ENCODE measurements around the gene R3HDM2. TPM values are rescaled to one million over a fixed set of nuclear protein-coding genes. Genes with fewer than 3 reads are reported as not detected.
"Not testable (repeated sequence)": the region's sequence is repeated elsewhere in the genome, so short reads cannot be mapped to it uniquely, and the experiment has no call there.

Gene R3HDM2
- total RNA-seq, 1 donor from 2014 or later, result 86.8 TPM

- Mint-ChIP-seq H3K36me3 (ENCODE audit: insufficient read depth) (peaks cover 1% of the 10 kb centered on the region), H3K27me3 (no peaks in the 10 kb centered on the region), H3K9me3 (ENCODE audit: low read depth) (no peaks in the 10 kb centered on the region), H3K4me3 (ENCODE audit: low read depth) (no peak overlapping the region), H3K4me1 (ENCODE audit: low read depth) (peaks cover 7% of the 10 kb centered on the region), H3K27ac (no peak overlapping the region)
- no peak for TF ChIP-seq CTCF (IDR thresholded peaks at IDR 0.05; ENCODE audit: unreplicated experiment)
- no peak for DNase-seq (ENCODE audit: low spot score, unreplicated experiment)
Measured at GRCh38 chr12:57416039-57416996, 14.5 kb downstream of the R3HDM2 start.

- DNase-seq (ENCODE audit: low spot score, unreplicated experiment), result no peak
- H3K9me3 Mint-ChIP-seq (ENCODE audit: low read depth), result no peaks in the 10 kb centered on the region
- H3K36me3 Mint-ChIP-seq (ENCODE audit: insufficient read depth), result peaks cover 1% of the 10 kb centered on the region
- TF ChIP-seq CTCF (IDR thresholded peaks at IDR 0.05; ENCODE audit: unreplicated experiment), result no peak
- no peak overlapping the region for H3K4me3 Mint-ChIP-seq (ENCODE audit: low read depth)
- H3K27ac Mint-ChIP-seq, result no peak overlapping the region
- peaks cover 7% of the 10 kb centered on the region for H3K4me1 Mint-ChIP-seq (ENCODE audit: low read depth)
- no peaks in the 10 kb centered on the region for H3K27me3 Mint-ChIP-seq
Measured at GRCh38 chr12:57415088-57415487, 15.8 kb downstream of the R3HDM2 start.

- DNase-seq (ENCODE audit: low spot score, unreplicated experiment); H3K4me1 Mint-ChIP-seq (ENCODE audit: low read depth); H3K9me3 Mint-ChIP-seq (ENCODE audit: low read depth): not testable (repeated sequence)
Measured at GRCh38 chr12:57414160-57414559, 16.7 kb downstream of the R3HDM2 start.

GRCh38 chr12:57410534-57410933 lies 20.3 kb downstream of the R3HDM2 start:
- DNase-seq (ENCODE audit: low spot score, unreplicated experiment), result no peak
- peaks cover 3% of the 10 kb centered on the region for H3K36me3 Mint-ChIP-seq (ENCODE audit: insufficient read depth)
- H3K9me3 Mint-ChIP-seq (ENCODE audit: low read depth), result no peaks in the 10 kb centered on the region
- no peaks in the 10 kb centered on the region for H3K27me3 Mint-ChIP-seq
- H3K4me3 Mint-ChIP-seq (ENCODE audit: low read depth), result no peak overlapping the region
- TF ChIP-seq CTCF (IDR thresholded peaks at IDR 0.05; ENCODE audit: unreplicated experiment), result no peak
- peaks cover 3% of the 10 kb centered on the region for H3K4me1 Mint-ChIP-seq (ENCODE audit: low read depth)
- H3K27ac Mint-ChIP-seq, result no peak overlapping the region

More at GRCh38 chr12:57414160-57414559, 16.7 kb downstream of the R3HDM2 start:
- not testable (repeated sequence) for H3K27ac Mint-ChIP-seq; H3K27me3 Mint-ChIP-seq; H3K36me3 Mint-ChIP-seq (ENCODE audit: insufficient read depth); H3K4me3 Mint-ChIP-seq (ENCODE audit: low read depth)

GRCh38 chr12:57404966-57405640 lies 25.7 kb downstream of the R3HDM2 start:
- DNase-seq (ENCODE audit: low spot score, unreplicated experiment), result no peak
- H3K9me3 Mint-ChIP-seq (ENCODE audit: low read depth), result no peaks in the 10 kb centered on the region
- peaks cover 3% of the 10 kb centered on the region for H3K36me3 Mint-ChIP-seq (ENCODE audit: insufficient read depth)
- H3K27me3 Mint-ChIP-seq, result no peaks in the 10 kb centered on the region
- no peak overlapping the region for H3K27ac Mint-ChIP-seq
- no peaks in the 10 kb centered on the region for H3K4me1 Mint-ChIP-seq (ENCODE audit: low read depth)
- no peak overlapping the region for H3K4me3 Mint-ChIP-seq (ENCODE audit: low read depth)
- no peak for TF ChIP-seq CTCF (IDR thresholded peaks at IDR 0.05; ENCODE audit: unreplicated experiment)

GRCh38 chr12:57402156-57402555 lies 28.7 kb downstream of the R3HDM2 start:
- not testable (repeated sequence) for DNase-seq (ENCODE audit: low spot score, unreplicated experiment); H3K4me3 Mint-ChIP-seq (ENCODE audit: low read depth); H3K4me1 Mint-ChIP-seq (ENCODE audit: low read depth); H3K27ac Mint-ChIP-seq; H3K9me3 Mint-ChIP-seq (ENCODE audit: low read depth); H3K36me3 Mint-ChIP-seq (ENCODE audit: insufficient read depth); H3K27me3 Mint-ChIP-seq

Measured in progenitor cell of endocrine pancreas (in vitro differentiated cells).